ENCODE data around the gene CD46. TPM values are rescaled to one million over a fixed set of nuclear protein-coding genes. Genes with fewer than 3 reads are reported as not detected.

CD46 gene
- total RNA-seq, 1 donor from 2014 or later = 188 TPM

DNA sequence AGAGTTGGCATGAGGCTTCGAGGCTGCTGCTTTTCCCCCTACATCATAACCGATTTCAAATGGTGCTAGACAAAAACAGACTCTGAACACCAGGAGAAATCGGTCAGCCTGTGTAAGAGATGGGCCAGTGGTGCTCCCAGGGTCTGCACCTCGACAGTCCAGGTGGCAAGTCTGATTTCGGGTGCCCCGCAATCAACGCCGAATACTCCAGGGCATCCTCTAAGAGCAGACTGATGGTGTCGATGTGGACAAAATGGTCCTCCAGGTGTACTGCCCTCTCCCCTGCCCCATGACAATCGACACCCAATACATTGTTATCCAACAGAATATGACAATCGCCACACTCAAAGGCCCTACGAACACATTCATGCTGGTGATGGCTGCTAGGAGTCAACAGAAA is 50.0 kb downstream of the CD46 start:
- H3K27me3 Mint-ChIP-seq (ENCODE audit: unreplicated experiment) = peaks cover 3% of the 10 kb centered on the region
- no peak overlapping the region for H3K4me3 Mint-ChIP-seq (ENCODE audit: unreplicated experiment)
- no peak for DNase-seq
- TF ChIP-seq, protein P1, sequence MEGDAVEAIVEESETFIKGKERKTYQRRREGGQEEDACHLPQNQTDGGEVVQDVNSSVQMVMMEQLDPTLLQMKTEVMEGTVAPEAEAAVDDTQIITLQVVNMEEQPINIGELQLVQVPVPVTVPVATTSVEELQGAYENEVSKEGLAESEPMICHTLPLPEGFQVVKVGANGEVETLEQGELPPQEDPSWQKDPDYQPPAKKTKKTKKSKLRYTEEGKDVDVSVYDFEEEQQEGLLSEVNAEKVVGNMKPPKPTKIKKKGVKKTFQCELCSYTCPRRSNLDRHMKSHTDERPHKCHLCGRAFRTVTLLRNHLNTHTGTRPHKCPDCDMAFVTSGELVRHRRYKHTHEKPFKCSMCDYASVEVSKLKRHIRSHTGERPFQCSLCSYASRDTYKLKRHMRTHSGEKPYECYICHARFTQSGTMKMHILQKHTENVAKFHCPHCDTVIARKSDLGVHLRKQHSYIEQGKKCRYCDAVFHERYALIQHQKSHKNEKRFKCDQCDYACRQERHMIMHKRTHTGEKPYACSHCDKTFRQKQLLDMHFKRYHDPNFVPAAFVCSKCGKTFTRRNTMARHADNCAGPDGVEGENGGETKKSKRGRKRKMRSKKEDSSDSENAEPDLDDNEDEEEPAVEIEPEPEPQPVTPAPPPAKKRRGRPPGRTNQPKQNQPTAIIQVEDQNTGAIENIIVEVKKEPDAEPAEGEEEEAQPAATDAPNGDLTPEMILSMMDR (IDR thresholded peaks at IDR 0.05; ENCODE audit: partially characterized antibody, unreplicated experiment) = no peak
- no peak overlapping the region for H3K27ac Mint-ChIP-seq (ENCODE audit: unreplicated experiment)
- H3K9me3 Mint-ChIP-seq (ENCODE audit: unreplicated experiment) = no peaks in the 10 kb centered on the region
- H3K4me1 Mint-ChIP-seq (ENCODE audit: low read depth, unreplicated experiment) = peaks cover 13% of the 10 kb centered on the region
- H3K36me3 Mint-ChIP-seq (ENCODE audit: unreplicated experiment) = no peaks in the 10 kb centered on the region

DNA sequence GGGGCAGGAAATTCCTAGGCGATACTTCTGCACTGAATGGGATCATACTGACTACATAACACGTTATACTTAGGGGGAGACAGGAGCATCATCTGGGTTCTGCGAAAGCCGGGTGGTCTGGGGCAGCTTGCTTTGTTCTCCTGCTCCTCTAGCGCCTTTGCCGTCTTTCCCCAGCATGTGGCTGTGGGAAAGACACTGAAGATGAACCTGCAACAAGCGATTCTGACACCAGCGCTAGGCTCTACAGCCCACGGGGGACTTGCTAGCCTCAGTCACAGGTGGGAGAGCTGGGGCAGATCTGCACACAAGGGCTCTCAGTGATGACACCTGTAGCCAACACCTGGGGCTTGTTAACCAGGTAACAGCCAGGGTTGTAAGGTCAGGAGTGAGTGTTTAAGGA is 51.8 kb downstream of the CD46 start:
- TF ChIP-seq, protein P1 (IDR thresholded peaks at IDR 0.05; ENCODE audit: partially characterized antibody, unreplicated experiment) = no peak
- Mint-ChIP-seq H3K27ac (ENCODE audit: unreplicated experiment) (no peak overlapping the region), H3K4me1 (ENCODE audit: low read depth, unreplicated experiment) (peaks cover 17% of the 10 kb centered on the region), H3K27me3 (ENCODE audit: unreplicated experiment) (peaks cover 3% of the 10 kb centered on the region), H3K36me3 (ENCODE audit: unreplicated experiment) (no peaks in the 10 kb centered on the region), H3K9me3 (ENCODE audit: unreplicated experiment) (no peaks in the 10 kb centered on the region), H3K4me3 (ENCODE audit: unreplicated experiment) (no peak overlapping the region)
- no peak for DNase-seq

DNA sequence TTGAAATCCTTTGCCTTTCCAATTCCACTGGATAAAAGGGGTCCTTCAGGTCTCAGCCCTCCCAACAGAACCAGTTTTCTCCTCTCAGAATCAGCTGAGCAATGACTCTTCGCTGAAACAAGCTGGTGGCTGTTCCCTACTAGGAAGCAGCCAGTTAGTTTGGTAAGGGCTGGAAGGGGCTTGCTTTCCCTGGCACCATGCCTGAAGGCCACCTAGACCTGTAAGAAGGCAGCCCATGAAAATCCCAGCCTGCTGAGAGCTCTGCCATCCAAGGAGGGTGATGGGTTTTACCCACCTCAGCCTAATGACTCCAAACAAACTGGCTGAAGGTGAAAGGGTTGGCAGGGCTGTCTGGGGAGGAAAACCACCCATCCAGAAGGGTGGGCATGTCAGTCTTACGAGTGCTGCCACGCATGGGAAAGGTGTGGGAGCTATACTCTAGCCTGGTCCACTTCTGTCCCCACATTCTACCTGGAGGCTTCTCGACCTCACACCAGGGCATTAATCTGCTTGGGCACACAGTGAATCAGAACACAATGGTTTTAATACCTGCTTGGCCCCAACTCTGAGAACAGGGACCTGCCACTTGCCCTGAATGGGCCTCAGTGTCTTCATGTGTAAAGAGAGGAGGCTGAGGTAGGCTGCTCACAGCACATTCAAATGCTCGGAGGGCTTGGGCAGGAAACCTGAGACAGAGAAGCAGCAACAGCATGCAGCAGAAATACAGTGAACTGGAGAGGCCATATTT is 53.0 kb downstream of the CD46 start:
- H3K4me3 Mint-ChIP-seq (ENCODE audit: unreplicated experiment) = no peak overlapping the region
- TF ChIP-seq, protein P1 (IDR thresholded peaks at IDR 0.05; ENCODE audit: partially characterized antibody, unreplicated experiment) = no peak
- H3K36me3 Mint-ChIP-seq (ENCODE audit: unreplicated experiment) = no peaks in the 10 kb centered on the region
- no peak for DNase-seq
- H3K9me3 Mint-ChIP-seq (ENCODE audit: unreplicated experiment) = no peaks in the 10 kb centered on the region
- H3K4me1 Mint-ChIP-seq (ENCODE audit: low read depth, unreplicated experiment) = peaks cover 17% of the 10 kb centered on the region
- no peak overlapping the region for H3K27ac Mint-ChIP-seq (ENCODE audit: unreplicated experiment)
- H3K27me3 Mint-ChIP-seq (ENCODE audit: unreplicated experiment) = peaks cover 3% of the 10 kb centered on the region

DNA sequence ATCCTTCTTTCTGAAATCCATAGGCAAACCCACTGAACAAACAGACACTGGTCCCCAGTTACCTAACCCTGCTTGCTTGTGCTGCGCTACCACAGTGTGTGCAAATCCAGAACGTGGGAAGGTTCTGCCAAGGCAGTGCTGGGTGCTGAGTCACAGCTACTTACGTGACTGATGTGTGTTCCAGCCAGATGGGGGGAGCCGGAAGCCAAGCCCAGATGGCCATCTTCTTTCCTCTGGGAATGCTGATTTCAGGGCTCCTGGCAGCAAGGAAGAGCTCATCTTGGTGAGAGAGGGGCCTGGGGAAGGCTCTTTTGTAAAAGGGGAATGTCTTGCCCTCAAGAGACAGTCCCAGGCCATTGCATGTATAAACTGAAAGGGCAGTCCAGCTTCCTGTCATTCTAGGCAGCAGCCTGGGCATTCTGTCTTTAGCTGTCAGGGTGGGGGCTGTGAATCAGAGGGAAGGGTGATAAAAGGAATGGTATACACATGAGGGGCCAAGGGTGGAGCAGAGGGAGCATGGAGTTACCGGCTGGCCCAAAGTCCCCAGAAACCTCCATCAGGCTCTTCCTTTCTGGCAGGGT is 54.1 kb downstream of the CD46 start:
- DNase-seq = no peak
- Mint-ChIP-seq H3K27me3 (ENCODE audit: unreplicated experiment) (peaks cover 3% of the 10 kb centered on the region), H3K9me3 (ENCODE audit: unreplicated experiment) (no peaks in the 10 kb centered on the region), H3K27ac (ENCODE audit: unreplicated experiment) (peak overlapping the region; percentile 48), H3K4me1 (ENCODE audit: low read depth, unreplicated experiment) (peaks cover 17% of the 10 kb centered on the region), H3K4me3 (ENCODE audit: unreplicated experiment) (peak overlapping the region; percentile 25), H3K36me3 (ENCODE audit: unreplicated experiment) (no peaks in the 10 kb centered on the region)
- TF ChIP-seq, protein P1 (IDR thresholded peaks at IDR 0.05; ENCODE audit: partially characterized antibody, unreplicated experiment) = no peak
